ENCODE measurements around the gene G6PC3. TPM values are rescaled to one million over a fixed set of nuclear protein-coding genes. Genes with fewer than 3 reads are reported as not detected.
"Not testable (repeated sequence)": the region's sequence is repeated elsewhere in the genome, so short reads cannot be mapped to it uniquely, and the experiment has no call there.

G6PC3 gene
- total RNA-seq, 2 donors from 2014 or later: 36.0 to 41.1 TPM

DNA sequence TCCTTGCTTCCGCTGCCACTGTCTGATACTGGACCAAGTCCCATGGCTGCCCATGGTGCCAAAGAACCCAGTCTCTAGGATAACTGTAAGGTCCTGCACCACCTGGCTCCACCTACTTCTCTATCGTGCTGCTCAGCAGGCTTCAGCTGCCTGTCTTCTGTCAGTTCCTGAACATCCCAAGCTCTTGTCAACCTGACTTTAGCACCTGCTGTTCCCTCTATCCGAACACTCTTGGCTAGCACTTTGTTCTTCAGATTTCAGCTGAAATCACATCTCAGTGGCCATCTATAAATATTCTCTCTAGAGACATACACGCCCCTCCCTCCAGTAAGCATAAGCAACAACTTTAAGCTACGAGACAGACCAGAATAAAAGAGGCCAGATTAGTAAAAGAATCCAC is 40.8 kb upstream of the G6PC3 start:
- no peak for TF ChIP-seq CTCF (IDR thresholded peaks at IDR 0.05)
- Histone ChIP-seq H3K9me3 (no peaks in the 10 kb centered on the region), H3K4me1 (no peaks in the 10 kb centered on the region), H3K4me3 (no peak overlapping the region), H3K27ac (no peak overlapping the region), H3K36me3 (peaks cover 31% of the 10 kb centered on the region), H3K27me3 (no peaks in the 10 kb centered on the region)
- DNase-seq (ENCODE audit: low spot score): no peak

- H3K36me3 ChIP-seq: peaks cover 31% of the 10 kb centered on the region
- H3K9me3 ChIP-seq: no peaks in the 10 kb centered on the region
- H3K4me3 ChIP-seq: no peak overlapping the region
- no peak overlapping the region for H3K27ac ChIP-seq
- no peaks in the 10 kb centered on the region for H3K27me3 ChIP-seq
- TF ChIP-seq CTCF (IDR thresholded peaks at IDR 0.05): no peak
- DNase-seq (ENCODE audit: low spot score): no peak
- H3K4me1 ChIP-seq: no peaks in the 10 kb centered on the region
Observed at GRCh38 chr17:44030482-44030881, 40.1 kb upstream of the G6PC3 start.

- Histone ChIP-seq H3K27ac (no peak overlapping the region), H3K4me1 (peaks cover 0 to 13% of the 10 kb centered on the region in 2 donors), H3K9me3 (no peaks in the 10 kb centered on the region), H3K4me3 (no peak overlapping the region), H3K27me3 (no peaks in the 10 kb centered on the region), H3K36me3 (peaks cover 55% of the 10 kb centered on the region)
- DNase-seq (ENCODE audit: low spot score): no peak
- no peak for TF ChIP-seq CTCF (IDR thresholded peaks at IDR 0.05)
Observed at GRCh38 chr17:44033861-44034408, 36.6 kb upstream of the G6PC3 start.

- H3K4me1 ChIP-seq: peaks cover 0 to 13% of the 10 kb centered on the region in 2 donors
- peaks cover 57% of the 10 kb centered on the region for H3K36me3 ChIP-seq
- not testable (repeated sequence) for H3K27me3 ChIP-seq
Observed at GRCh38 chr17:44034688-44035087, 35.8 kb upstream of the G6PC3 start.

DNA sequence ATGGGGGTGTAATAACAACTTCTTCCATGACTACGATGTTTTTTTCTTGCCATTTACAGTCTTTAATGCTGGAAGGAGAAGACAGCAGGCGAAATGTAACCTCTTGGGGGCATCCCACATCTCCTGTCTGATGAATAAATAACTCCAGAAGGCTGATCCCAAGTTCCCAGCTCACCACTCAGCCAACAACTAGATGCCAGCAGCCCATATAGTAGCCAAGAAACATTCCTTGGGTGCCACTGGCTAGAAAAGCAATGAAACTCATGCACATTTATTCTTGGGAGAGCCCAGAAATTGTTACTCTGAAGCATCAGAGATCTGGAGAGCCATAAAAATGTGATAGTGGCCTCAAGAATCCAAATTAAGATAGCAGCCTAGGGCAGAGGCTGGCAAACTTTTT is 33.1 kb upstream of the G6PC3 start:
- H3K27me3 ChIP-seq: no peaks in the 10 kb centered on the region
- no peak for DNase-seq (ENCODE audit: low spot score)
- no peak for TF ChIP-seq CTCF (IDR thresholded peaks at IDR 0.05)
- H3K36me3 ChIP-seq: peaks cover 49% of the 10 kb centered on the region
- peak overlapping the region; percentile 64 to 73 for H3K27ac ChIP-seq
- H3K4me1 ChIP-seq: peaks cover 0 to 30% of the 10 kb centered on the region in 2 donors
- H3K9me3 ChIP-seq: no peaks in the 10 kb centered on the region
- no peak overlapping the region for H3K4me3 ChIP-seq

More at GRCh38 chr17:44034688-44035087, 35.8 kb upstream of the G6PC3 start:
- not testable (repeated sequence) for DNase-seq (ENCODE audit: low spot score); H3K4me3 ChIP-seq; H3K27ac ChIP-seq; H3K9me3 ChIP-seq

DNA sequence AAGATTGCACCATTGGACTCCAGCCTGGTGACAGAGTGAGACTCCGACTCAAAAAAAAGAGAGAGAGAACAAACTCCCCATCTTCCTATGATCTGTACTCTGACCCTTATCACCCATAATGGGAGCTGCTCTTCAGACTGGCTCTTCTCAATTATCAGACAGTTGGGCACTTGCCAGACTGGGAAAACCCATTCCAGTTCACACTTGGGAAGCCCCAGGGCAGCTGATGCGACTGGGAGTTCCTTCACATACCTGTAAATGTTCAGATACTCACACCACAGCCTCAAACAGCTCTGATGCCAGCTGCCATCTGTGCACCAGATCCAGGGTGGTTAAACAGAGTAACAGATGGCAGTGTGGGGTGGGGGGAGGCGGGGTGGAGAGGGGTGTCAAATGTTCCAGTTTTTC is 31.9 kb upstream of the G6PC3 start:
- Histone ChIP-seq H3K36me3 (peaks cover 39% of the 10 kb centered on the region), H3K27ac (peak overlapping the region; percentile 64 to 73), H3K27me3 (no peaks in the 10 kb centered on the region), H3K4me3 (no peak overlapping the region), H3K4me1 (peaks cover 0 to 39% of the 10 kb centered on the region in 2 donors), H3K9me3 (no peaks in the 10 kb centered on the region)
- TF ChIP-seq CTCF (IDR thresholded peaks at IDR 0.05): no peak
- no peak for DNase-seq (ENCODE audit: low spot score)
